ENCODE results near the gene ARHGAP28. TPM values are rescaled to one million over a fixed set of nuclear protein-coding genes. Genes with fewer than 3 reads are reported as not detected.

ARHGAP28 gene
- total RNA-seq, 1 experiment from 2014 or later, result not detected

DNA sequence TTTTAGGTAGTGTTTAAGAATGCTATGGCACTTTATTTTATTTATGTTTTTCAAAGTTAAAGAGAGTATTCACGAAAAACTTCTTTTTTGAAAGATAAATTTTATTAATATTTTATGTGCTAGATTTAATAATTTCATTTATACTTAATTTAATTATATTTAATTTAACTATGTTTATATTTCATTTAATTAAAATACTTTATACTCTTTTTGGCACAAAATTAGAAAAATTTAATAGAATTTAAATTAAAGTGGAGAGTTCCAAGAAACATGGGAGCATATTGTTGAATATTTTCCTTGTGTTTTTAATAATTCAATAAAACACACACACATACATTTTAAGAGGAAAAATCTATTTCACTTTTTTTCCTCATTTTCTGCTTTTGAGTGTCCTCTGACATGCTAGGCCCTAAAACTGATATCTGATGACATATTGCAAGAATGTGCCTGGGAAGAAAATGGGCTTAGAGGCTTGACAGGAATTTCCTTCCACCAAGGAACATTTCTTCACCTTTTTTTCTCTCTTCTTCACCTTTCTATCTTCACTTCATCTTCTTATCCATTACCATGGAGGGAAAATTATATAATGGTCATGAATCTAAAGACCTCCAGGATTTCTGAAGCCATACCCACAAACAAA is 15.4 kb downstream of the ARHGAP28 start:
- no TSS peak for BruUV-seq (replicated peaks)
- TF ChIP-seq, protein P1, sequence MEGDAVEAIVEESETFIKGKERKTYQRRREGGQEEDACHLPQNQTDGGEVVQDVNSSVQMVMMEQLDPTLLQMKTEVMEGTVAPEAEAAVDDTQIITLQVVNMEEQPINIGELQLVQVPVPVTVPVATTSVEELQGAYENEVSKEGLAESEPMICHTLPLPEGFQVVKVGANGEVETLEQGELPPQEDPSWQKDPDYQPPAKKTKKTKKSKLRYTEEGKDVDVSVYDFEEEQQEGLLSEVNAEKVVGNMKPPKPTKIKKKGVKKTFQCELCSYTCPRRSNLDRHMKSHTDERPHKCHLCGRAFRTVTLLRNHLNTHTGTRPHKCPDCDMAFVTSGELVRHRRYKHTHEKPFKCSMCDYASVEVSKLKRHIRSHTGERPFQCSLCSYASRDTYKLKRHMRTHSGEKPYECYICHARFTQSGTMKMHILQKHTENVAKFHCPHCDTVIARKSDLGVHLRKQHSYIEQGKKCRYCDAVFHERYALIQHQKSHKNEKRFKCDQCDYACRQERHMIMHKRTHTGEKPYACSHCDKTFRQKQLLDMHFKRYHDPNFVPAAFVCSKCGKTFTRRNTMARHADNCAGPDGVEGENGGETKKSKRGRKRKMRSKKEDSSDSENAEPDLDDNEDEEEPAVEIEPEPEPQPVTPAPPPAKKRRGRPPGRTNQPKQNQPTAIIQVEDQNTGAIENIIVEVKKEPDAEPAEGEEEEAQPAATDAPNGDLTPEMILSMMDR (IDR thresholded peaks at IDR 0.05; ENCODE audit: unreplicated experiment), result no peak
- peaks cover 42% of the 10 kb centered on the region for H3K27me3 Mint-ChIP-seq (ENCODE audit: unreplicated experiment)
- H3K4me3 Mint-ChIP-seq (ENCODE audit: low read depth, unreplicated experiment), result no peak overlapping the region
- H3K4me1 Mint-ChIP-seq (ENCODE audit: low read depth, unreplicated experiment), result no peaks in the 10 kb centered on the region
- DNase-seq, result no peak
- no peaks in the 10 kb centered on the region for H3K36me3 Mint-ChIP-seq (ENCODE audit: insufficient read depth, unreplicated experiment)
- CTCF ChIA-PET, result no interaction called here
- intact Hi-C loops (cut with micrococcal nuclease; ENCODE audit: unreplicated experiment), result no loop called here
- no peaks in the 10 kb centered on the region for H3K9me3 Mint-ChIP-seq (ENCODE audit: low read depth, unreplicated experiment)
- no peak overlapping the region for H3K27ac Mint-ChIP-seq (ENCODE audit: unreplicated experiment)

- BruUV-seq (replicated peaks), result no TSS peak
- H3K27ac Mint-ChIP-seq (ENCODE audit: unreplicated experiment), result no peak overlapping the region
- no peak for DNase-seq
- H3K27me3 Mint-ChIP-seq (ENCODE audit: unreplicated experiment), result peaks cover 40% of the 10 kb centered on the region
- intact Hi-C loops (cut with micrococcal nuclease; ENCODE audit: unreplicated experiment), result no loop called here
- H3K9me3 Mint-ChIP-seq (ENCODE audit: low read depth, unreplicated experiment), result no peaks in the 10 kb centered on the region
- CTCF ChIA-PET, result no interaction called here
- H3K36me3 Mint-ChIP-seq (ENCODE audit: insufficient read depth, unreplicated experiment), result no peaks in the 10 kb centered on the region
- no peaks in the 10 kb centered on the region for H3K4me1 Mint-ChIP-seq (ENCODE audit: low read depth, unreplicated experiment)
- TF ChIP-seq, protein P1 (IDR thresholded peaks at IDR 0.05; ENCODE audit: unreplicated experiment), result no peak
- no peak overlapping the region for H3K4me3 Mint-ChIP-seq (ENCODE audit: low read depth, unreplicated experiment)
Observed at GRCh38 chr18:6745504-6746031, 16.1 kb downstream of the ARHGAP28 start.

- Mint-ChIP-seq H3K27ac (ENCODE audit: unreplicated experiment) (no peak overlapping the region), H3K4me3 (ENCODE audit: low read depth, unreplicated experiment) (no peak overlapping the region), H3K36me3 (ENCODE audit: insufficient read depth, unreplicated experiment) (no peaks in the 10 kb centered on the region), H3K9me3 (ENCODE audit: low read depth, unreplicated experiment) (no peaks in the 10 kb centered on the region), H3K27me3 (ENCODE audit: unreplicated experiment) (peaks cover 31% of the 10 kb centered on the region), H3K4me1 (ENCODE audit: low read depth, unreplicated experiment) (no peaks in the 10 kb centered on the region)
- CTCF ChIA-PET, result interaction anchor here (0.6 kb wide), 1 partner anchor 10 kb away, joined by 3 read pairs; no protein-coding TSS in a partner anchor
- no peak for DNase-seq
- TF ChIP-seq, protein P1 (IDR thresholded peaks at IDR 0.05; ENCODE audit: unreplicated experiment), result no peak
- BruUV-seq (replicated peaks), result no TSS peak
- intact Hi-C loops (cut with micrococcal nuclease; ENCODE audit: unreplicated experiment), result no loop called here
Observed at GRCh38 chr18:6746386-6746960, 17.0 kb downstream of the ARHGAP28 start.

GRCh38 chr18:6747646-6748045 is 18.1 kb downstream of the ARHGAP28 start:
- Mint-ChIP-seq H3K9me3 (ENCODE audit: low read depth, unreplicated experiment) (no peaks in the 10 kb centered on the region), H3K4me3 (ENCODE audit: low read depth, unreplicated experiment) (no peak overlapping the region), H3K4me1 (ENCODE audit: low read depth, unreplicated experiment) (no peaks in the 10 kb centered on the region), H3K27ac (ENCODE audit: unreplicated experiment) (no peak overlapping the region), H3K36me3 (ENCODE audit: insufficient read depth, unreplicated experiment) (no peaks in the 10 kb centered on the region), H3K27me3 (ENCODE audit: unreplicated experiment) (peaks cover 27% of the 10 kb centered on the region)
- intact Hi-C loops (cut with micrococcal nuclease; ENCODE audit: unreplicated experiment), result no loop called here
- TF ChIP-seq, protein P1 (IDR thresholded peaks at IDR 0.05; ENCODE audit: unreplicated experiment), result no peak
- CTCF ChIA-PET, result no interaction called here
- DNase-seq, result no peak
- BruUV-seq (replicated peaks), result no TSS peak

All from Calu3 (cell line).